GM15510 (cell line): ENCODE measurements around the gene SEC31A.

Experiments
- POLR2A ChIP-seq: IDR thresholded peaks from 3 replicates; pipeline ENCODE4 v1.6.1; 2011; ENCODE audit warnings: borderline replicate concordance; ENCODE audit not compliant: insufficient read length; ENCODE audit errors: extremely low read depth

Gene SEC31A

DNA sequence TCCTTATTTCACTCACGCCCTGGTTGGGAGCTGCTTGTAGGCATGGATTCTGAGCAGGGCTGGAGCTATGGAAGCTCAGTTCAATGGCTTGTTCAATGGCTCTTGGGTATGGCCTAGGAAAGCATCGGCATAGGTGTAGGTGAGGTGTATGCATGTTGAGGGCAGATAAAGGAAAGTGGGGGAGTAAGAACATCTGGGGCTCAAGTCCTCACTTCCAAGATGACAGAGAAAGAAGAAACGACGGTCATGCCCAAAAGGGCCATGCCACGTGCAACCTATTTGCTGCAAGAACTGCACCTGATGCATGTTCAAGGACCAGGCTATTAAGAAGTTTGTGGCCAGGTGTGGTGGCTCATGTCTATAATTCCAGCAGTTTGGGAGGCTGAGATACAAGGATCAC lies 115.7 kb downstream of the SEC31A start:
- TF ChIP-seq POLR2A = no peak

GRCh38 chr4:82774711-82775171 lies 116.2 kb downstream of the SEC31A start:
- no peak for TF ChIP-seq POLR2A

DNA sequence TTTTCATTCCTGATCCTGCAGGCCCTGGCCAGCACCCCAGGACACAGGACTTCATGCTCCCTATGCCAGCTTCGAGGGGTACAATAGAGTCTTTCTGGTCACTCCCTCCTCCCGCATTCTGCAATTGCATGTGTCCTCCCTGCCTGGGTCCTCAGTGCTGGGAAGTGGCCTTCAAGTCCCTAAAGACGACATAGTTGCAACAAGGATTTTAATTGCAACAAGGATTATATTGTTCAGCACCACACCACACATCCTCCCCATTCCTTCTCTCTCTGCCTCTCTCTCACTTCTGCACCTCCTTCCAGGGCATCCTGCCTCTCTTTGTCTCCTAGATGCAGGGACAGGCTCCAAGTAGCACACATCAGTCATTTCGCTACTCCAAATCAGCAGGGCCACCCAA lies 117.9 kb downstream of the SEC31A start:
- TF ChIP-seq POLR2A = no peak

- no peak for TF ChIP-seq POLR2A
Observed at GRCh38 chr4:82770607-82771006, 120.3 kb downstream of the SEC31A start.
